Adrenal gland (tissue), 5 donors: Measurements from ENCODE around the gene PUM2.

Experiments
- CTCF ChIP-seq, 6 experiments: fragments of 450-650 bp in 4 of 6; fragments of 200-600 bp in 2 of 6; sonication (generic) in 1 of 6; IDR thresholded peaks; 1 replicate in 5 of 6; 2 replicates in 1 of 6; pipeline versions ENCODE4 v1.5.1 to v1.8.0; 2016 to 2021; ENCODE audit warnings: antibody characterized with exemption in 6 of 6, mild to moderate bottlenecking in 2 of 6, moderate library complexity in 1 of 6
- POLR2A ChIP-seq, 2 donors: fragments of 450-650 bp; IDR thresholded peaks; one replicate each; pipeline ENCODE4 v1.6.1; 2017; ENCODE audit warnings: antibody characterized with exemption in 2 of 2, mild to moderate bottlenecking in 2 of 2, moderate library complexity in 1 of 2
- donor health status: DM: no; HTN: no; CAD: no.

DNA sequence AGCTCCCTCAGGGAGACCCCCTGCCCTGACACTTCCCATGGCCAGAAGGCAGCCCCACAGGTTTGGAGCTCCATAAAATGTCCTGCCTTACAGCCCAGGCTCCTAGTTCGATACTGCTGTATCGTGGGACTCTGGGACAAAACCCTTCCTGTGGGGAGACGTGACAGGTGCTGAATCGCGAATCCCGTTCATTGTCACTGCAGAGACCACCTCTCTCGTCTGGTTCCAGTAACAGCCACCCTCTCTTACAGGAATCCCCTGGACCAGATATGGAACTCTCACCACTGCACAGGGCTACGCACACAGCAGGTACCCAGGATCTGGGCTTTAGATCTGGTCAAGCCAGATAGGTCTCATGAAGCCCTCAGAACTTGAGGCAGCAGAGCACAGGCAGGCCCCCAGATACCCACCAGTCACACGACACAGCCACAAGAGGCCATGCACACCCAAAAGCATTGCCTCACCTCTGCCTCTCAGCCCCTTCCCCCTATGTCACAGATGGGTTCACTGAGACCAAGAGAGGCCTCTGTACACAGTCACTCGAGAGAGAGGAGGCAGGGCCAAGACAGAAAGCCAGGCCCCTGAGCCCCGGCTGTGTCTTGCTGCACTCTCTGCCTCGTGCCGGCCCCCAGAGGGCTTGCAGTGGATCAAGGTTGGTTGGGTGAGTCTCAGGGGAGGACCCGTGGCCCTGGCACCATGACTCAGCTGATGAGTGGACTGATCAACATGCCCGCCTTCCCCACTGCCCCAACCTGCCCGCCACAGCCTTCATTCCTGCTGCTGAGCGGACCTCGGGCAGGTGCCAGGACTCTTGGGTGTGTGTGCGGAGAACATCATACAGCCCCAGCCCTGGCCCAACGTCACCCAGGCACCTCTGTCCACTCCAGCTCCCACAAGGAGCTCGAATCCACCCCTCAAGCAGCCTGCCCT, 133.3 kb downstream of the PUM2 start:
- TF ChIP-seq POLR2A (IDR thresholded peaks at IDR 0.05) (peak in 1 of 2 donors; percentile 50), CTCF (IDR thresholded peaks at IDR 0.05) (no peak)
